Measurements from ENCODE around the gene PLD4.

The PLD4 gene

GRCh38 chr14:104971447-104972240 lies 47.0 kb downstream of the PLD4 start:
- Histone ChIP-seq H3K27me3 (ENCODE audit: control insufficient read depth in 2 of 2, insufficient read depth in 2 of 2, low read length in 2 of 2) (peaks cover 16 to 35% of the 10 kb centered on the region in 2 donors), H3K9me3 (ENCODE audit: control insufficient read depth in 2 of 2, low read length in 2 of 2) (no peaks in the 10 kb centered on the region), H3K9ac (ENCODE audit: low read depth in 1 of 2, low read length in 2 of 2) (peak overlapping the region in 1 of 2 donors; percentile 10), H3K4me1 (ENCODE audit: control insufficient read depth in 2 of 2, insufficient read depth in 2 of 2, low read length in 2 of 2) (peaks cover 57 to 58% of the 10 kb centered on the region in 2 donors), H3K4me3 (ENCODE audit: low read length in 2 of 2) (no peak overlapping the region), H3K36me3 (ENCODE audit: control insufficient read depth in 2 of 2, insufficient read depth in 2 of 2, low read length in 2 of 2) (no peaks in the 10 kb centered on the region), H3K27ac (ENCODE audit: low read depth in 2 of 2, low read length in 2 of 2) (peak overlapping the region; percentile 71 to 82)

- Histone ChIP-seq H3K9me3 (ENCODE audit: control insufficient read depth in 2 of 2, low read length in 2 of 2) (no peaks in the 10 kb centered on the region), H3K27me3 (ENCODE audit: control insufficient read depth in 2 of 2, insufficient read depth in 2 of 2, low read length in 2 of 2) (peaks cover 16 to 35% of the 10 kb centered on the region in 2 donors), H3K4me1 (ENCODE audit: control insufficient read depth in 2 of 2, insufficient read depth in 2 of 2, low read length in 2 of 2) (peaks cover 57 to 59% of the 10 kb centered on the region in 2 donors), H3K4me3 (ENCODE audit: low read length in 2 of 2) (peak overlapping the region; percentile 50 to 54), H3K36me3 (ENCODE audit: control insufficient read depth in 2 of 2, insufficient read depth in 2 of 2, low read length in 2 of 2) (no peaks in the 10 kb centered on the region), H3K27ac (ENCODE audit: low read depth in 2 of 2, low read length in 2 of 2) (peak overlapping the region; percentile 71 to 82), H3K9ac (ENCODE audit: low read depth in 1 of 2, low read length in 2 of 2) (peak overlapping the region in 1 of 2 donors; percentile 24)
Measured at GRCh38 chr14:104972301-104973134, 47.8 kb downstream of the PLD4 start.

GRCh38 chr14:104973135-104973384 lies 48.4 kb downstream of the PLD4 start:
- Histone ChIP-seq H3K4me3 (ENCODE audit: low read length in 2 of 2) (peak overlapping the region in 1 of 2 donors; percentile 3), H3K27me3 (ENCODE audit: control insufficient read depth in 2 of 2, insufficient read depth in 2 of 2, low read length in 2 of 2) (peaks cover 19 to 33% of the 10 kb centered on the region in 2 donors), H3K36me3 (ENCODE audit: control insufficient read depth in 2 of 2, insufficient read depth in 2 of 2, low read length in 2 of 2) (no peaks in the 10 kb centered on the region), H3K9me3 (ENCODE audit: control insufficient read depth in 2 of 2, low read length in 2 of 2) (no peaks in the 10 kb centered on the region), H3K9ac (ENCODE audit: low read depth in 1 of 2, low read length in 2 of 2) (no peak overlapping the region), H3K27ac (ENCODE audit: low read depth in 2 of 2, low read length in 2 of 2) (peak overlapping the region; percentile 71 to 82), H3K4me1 (ENCODE audit: control insufficient read depth in 2 of 2, insufficient read depth in 2 of 2, low read length in 2 of 2) (peaks cover 55 to 59% of the 10 kb centered on the region in 2 donors)

GRCh38 chr14:104973385-104974145 lies 48.9 kb downstream of the PLD4 start:
- H3K9me3 ChIP-seq (ENCODE audit: control insufficient read depth in 2 of 2, low read length in 2 of 2) = no peaks in the 10 kb centered on the region
- no peaks in the 10 kb centered on the region for H3K36me3 ChIP-seq (ENCODE audit: control insufficient read depth in 2 of 2, insufficient read depth in 2 of 2, low read length in 2 of 2)
- no peak overlapping the region for H3K9ac ChIP-seq (ENCODE audit: low read depth in 1 of 2, low read length in 2 of 2)
- peaks cover 50 to 56% of the 10 kb centered on the region in 2 donors for H3K4me1 ChIP-seq (ENCODE audit: control insufficient read depth in 2 of 2, insufficient read depth in 2 of 2, low read length in 2 of 2)
- peak overlapping the region; percentile 71 to 82 for H3K27ac ChIP-seq (ENCODE audit: low read depth in 2 of 2, low read length in 2 of 2)
- H3K4me3 ChIP-seq (ENCODE audit: low read length in 2 of 2) = peak overlapping the region in 1 of 2 donors; percentile 3
- peaks cover 17 to 28% of the 10 kb centered on the region in 2 donors for H3K27me3 ChIP-seq (ENCODE audit: control insufficient read depth in 2 of 2, insufficient read depth in 2 of 2, low read length in 2 of 2)

GRCh38 chr14:104974146-104974541 lies 49.5 kb downstream of the PLD4 start:
- no peak overlapping the region for H3K27ac ChIP-seq (ENCODE audit: low read depth in 2 of 2, low read length in 2 of 2)
- H3K36me3 ChIP-seq (ENCODE audit: control insufficient read depth in 2 of 2, insufficient read depth in 2 of 2, low read length in 2 of 2) = no peaks in the 10 kb centered on the region
- H3K9ac ChIP-seq (ENCODE audit: low read depth in 1 of 2, low read length in 2 of 2) = no peak overlapping the region
- H3K9me3 ChIP-seq (ENCODE audit: control insufficient read depth in 2 of 2, low read length in 2 of 2) = no peaks in the 10 kb centered on the region
- H3K4me1 ChIP-seq (ENCODE audit: control insufficient read depth in 2 of 2, insufficient read depth in 2 of 2, low read length in 2 of 2) = peaks cover 45 to 52% of the 10 kb centered on the region in 2 donors
- H3K27me3 ChIP-seq (ENCODE audit: control insufficient read depth in 2 of 2, insufficient read depth in 2 of 2, low read length in 2 of 2) = peaks cover 19 to 25% of the 10 kb centered on the region in 2 donors
- H3K4me3 ChIP-seq (ENCODE audit: low read length in 2 of 2) = no peak overlapping the region

GRCh38 chr14:104974665-104975390 lies 50.1 kb downstream of the PLD4 start:
- no peak overlapping the region for H3K4me3 ChIP-seq (ENCODE audit: low read length in 2 of 2)
- peaks cover 45 to 52% of the 10 kb centered on the region in 2 donors for H3K4me1 ChIP-seq (ENCODE audit: control insufficient read depth in 2 of 2, insufficient read depth in 2 of 2, low read length in 2 of 2)
- no peak overlapping the region for H3K9ac ChIP-seq (ENCODE audit: low read depth in 1 of 2, low read length in 2 of 2)
- H3K27ac ChIP-seq (ENCODE audit: low read depth in 2 of 2, low read length in 2 of 2) = no peak overlapping the region
- H3K36me3 ChIP-seq (ENCODE audit: control insufficient read depth in 2 of 2, insufficient read depth in 2 of 2, low read length in 2 of 2) = no peaks in the 10 kb centered on the region
- no peaks in the 10 kb centered on the region for H3K9me3 ChIP-seq (ENCODE audit: control insufficient read depth in 2 of 2, low read length in 2 of 2)
- H3K27me3 ChIP-seq (ENCODE audit: control insufficient read depth in 2 of 2, insufficient read depth in 2 of 2, low read length in 2 of 2) = peaks cover 24 to 25% of the 10 kb centered on the region in 2 donors

- Histone ChIP-seq H3K4me1 (ENCODE audit: control insufficient read depth in 2 of 2, insufficient read depth in 2 of 2, low read length in 2 of 2) (peaks cover 45 to 52% of the 10 kb centered on the region in 2 donors), H3K36me3 (ENCODE audit: control insufficient read depth in 2 of 2, insufficient read depth in 2 of 2, low read length in 2 of 2) (no peaks in the 10 kb centered on the region), H3K9ac (ENCODE audit: low read depth in 1 of 2, low read length in 2 of 2) (no peak overlapping the region), H3K27ac (ENCODE audit: low read depth in 2 of 2, low read length in 2 of 2) (no peak overlapping the region), H3K4me3 (ENCODE audit: low read length in 2 of 2) (no peak overlapping the region), H3K27me3 (ENCODE audit: control insufficient read depth in 2 of 2, insufficient read depth in 2 of 2, low read length in 2 of 2) (peaks cover 27 to 28% of the 10 kb centered on the region in 2 donors), H3K9me3 (ENCODE audit: control insufficient read depth in 2 of 2, low read length in 2 of 2) (no peaks in the 10 kb centered on the region)
Measured at GRCh38 chr14:104975481-104976197, 51.0 kb downstream of the PLD4 start.

GRCh38 chr14:104976198-104977007 lies 51.7 kb downstream of the PLD4 start:
- Histone ChIP-seq H3K9ac (ENCODE audit: low read depth in 1 of 2, low read length in 2 of 2) (peak overlapping the region in 1 of 2 donors; percentile 17), H3K4me1 (ENCODE audit: control insufficient read depth in 2 of 2, insufficient read depth in 2 of 2, low read length in 2 of 2) (peaks cover 45 to 49% of the 10 kb centered on the region in 2 donors), H3K4me3 (ENCODE audit: low read length in 2 of 2) (peak overlapping the region in 1 of 2 donors; percentile 22), H3K9me3 (ENCODE audit: control insufficient read depth in 2 of 2, low read length in 2 of 2) (no peaks in the 10 kb centered on the region), H3K36me3 (ENCODE audit: control insufficient read depth in 2 of 2, insufficient read depth in 2 of 2, low read length in 2 of 2) (no peaks in the 10 kb centered on the region), H3K27ac (ENCODE audit: low read depth in 2 of 2, low read length in 2 of 2) (no peak overlapping the region), H3K27me3 (ENCODE audit: control insufficient read depth in 2 of 2, insufficient read depth in 2 of 2, low read length in 2 of 2) (peaks cover 28 to 31% of the 10 kb centered on the region in 2 donors)
